BLaER1 (cell line): ENCODE data around the gene SLC22A25.

Experiments used
- H3K27ac ChIP-seq: shearing (Covaris generic); formaldehyde crosslinking; 2 replicates; pipeline ENCODE4 v1.8.1; 2022
- H3K27me3 ChIP-seq: shearing (Covaris generic); formaldehyde crosslinking; 2 replicates; pipeline ENCODE4 v1.8.1; 2022
- H3K36me3 ChIP-seq: shearing (Covaris generic); formaldehyde crosslinking; 2 replicates; pipeline ENCODE4 v1.8.1; 2022
- H3K4me1 ChIP-seq: shearing (Covaris generic); formaldehyde crosslinking; 2 replicates; pipeline ENCODE4 v1.8.1; 2022
- H3K4me2 ChIP-seq: shearing (Covaris generic); formaldehyde crosslinking; 2 replicates; pipeline ENCODE4 v1.8.1; 2022
- H3K4me3 ChIP-seq: shearing (Covaris generic); formaldehyde crosslinking; 2 replicates; pipeline ENCODE4 v1.8.1; 2022
- H3K9ac ChIP-seq: shearing (Covaris generic); formaldehyde crosslinking; 2 replicates; pipeline ENCODE4 v1.8.1; 2022
- H3K9me3 ChIP-seq: shearing (Covaris generic); formaldehyde crosslinking; 2 replicates; pipeline ENCODE4 v1.8.1; 2022
- H4K20me1 ChIP-seq: shearing (Covaris generic); formaldehyde crosslinking; 2 replicates; pipeline ENCODE4 v1.8.1; 2022
- Cebpa-rat ChIP-seq: shearing (Covaris generic); IDR thresholded peaks from 2 replicates; pipeline ENCODE4 v1.8.1; 2022

Gene SLC22A25

GRCh38 chr11:63243533-63243932, at the start of gene SLC22A25:
TSS of gene SLC22A25 (minus strand) at chr11:63243599. CDS start at chr11:63229652, 13,947 bp downstream.
- no peaks in the 10 kb centered on the region for H3K9me3 ChIP-seq
- no peak within 1 kb of the TSS for H3K27ac ChIP-seq
- peaks cover 14% of the 10 kb centered on the region for H3K4me1 ChIP-seq
- no peak for TF ChIP-seq Cebpa-rat
- no peak within 1 kb of the TSS for H3K9ac ChIP-seq
- no peaks in the 10 kb centered on the region for H4K20me1 ChIP-seq
- no peak within 1 kb of the TSS for H3K4me3 ChIP-seq
- H3K36me3 ChIP-seq, result no peaks in the 10 kb centered on the region
- peak within 1 kb of the TSS; percentile 50 for H3K4me2 ChIP-seq
- no peaks in the 10 kb centered on the region for H3K27me3 ChIP-seq

DNA sequence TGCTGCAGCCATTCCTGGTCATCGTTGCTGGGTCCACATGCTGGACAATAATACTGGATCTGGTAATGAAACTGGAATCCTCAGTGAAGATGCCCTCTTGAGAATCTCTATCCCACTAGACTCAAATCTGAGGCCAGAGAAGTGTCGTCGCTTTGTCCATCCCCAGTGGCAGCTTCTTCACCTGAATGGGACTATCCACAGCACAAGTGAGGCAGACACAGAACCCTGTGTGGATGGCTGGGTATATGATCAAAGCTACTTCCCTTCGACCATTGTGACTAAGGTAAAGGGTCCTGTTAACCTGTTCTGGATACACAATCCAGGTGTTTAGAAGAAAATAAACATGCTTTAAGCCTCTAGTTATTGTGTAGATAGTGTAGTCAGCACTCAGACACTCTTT, 46.9 kb upstream of the SLC22A25 start:
- no peak overlapping the region for H3K4me2 ChIP-seq
- no peaks in the 10 kb centered on the region for H3K4me1 ChIP-seq
- H4K20me1 ChIP-seq, result no peaks in the 10 kb centered on the region
- no peaks in the 10 kb centered on the region for H3K27me3 ChIP-seq
- no peak overlapping the region for H3K9ac ChIP-seq
- no peaks in the 10 kb centered on the region for H3K9me3 ChIP-seq
- H3K36me3 ChIP-seq, result no peaks in the 10 kb centered on the region
- H3K27ac ChIP-seq, result no peak overlapping the region
- H3K4me3 ChIP-seq, result no peak overlapping the region
- no peak for TF ChIP-seq Cebpa-rat

DNA sequence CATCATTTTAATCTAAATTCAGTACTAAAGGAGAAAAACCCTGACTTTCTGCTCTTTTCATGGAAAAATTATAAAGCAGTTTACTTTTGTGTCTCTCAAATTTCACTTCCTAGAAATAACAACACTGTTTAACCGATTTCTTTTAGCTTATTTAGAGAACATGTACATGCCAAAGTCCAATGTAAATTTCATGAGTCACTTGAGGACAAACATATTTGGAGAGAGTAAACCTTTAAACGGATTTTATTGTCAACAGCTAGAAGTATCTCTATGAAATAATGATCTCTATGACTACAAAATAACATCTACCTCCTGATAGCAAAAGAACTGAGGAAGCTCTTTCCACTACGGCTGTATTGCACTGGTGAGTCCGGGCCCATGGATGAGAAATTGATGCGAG, 46.3 kb upstream of the SLC22A25 start:
- Histone ChIP-seq H4K20me1 (no peaks in the 10 kb centered on the region), H3K4me2 (no peak overlapping the region), H3K4me1 (no peaks in the 10 kb centered on the region), H3K36me3 (no peaks in the 10 kb centered on the region), H3K4me3 (no peak overlapping the region), H3K9me3 (no peaks in the 10 kb centered on the region), H3K9ac (no peak overlapping the region), H3K27ac (no peak overlapping the region), H3K27me3 (no peaks in the 10 kb centered on the region)
- TF ChIP-seq Cebpa-rat, result no peak

- no peak overlapping the region for H3K27ac ChIP-seq
- no peaks in the 10 kb centered on the region for H3K4me1 ChIP-seq
- H4K20me1 ChIP-seq, result no peaks in the 10 kb centered on the region
- no peak for TF ChIP-seq Cebpa-rat
- H3K27me3 ChIP-seq, result no peaks in the 10 kb centered on the region
- H3K9ac ChIP-seq, result no peak overlapping the region
- H3K4me2 ChIP-seq, result no peak overlapping the region
- H3K9me3 ChIP-seq, result no peaks in the 10 kb centered on the region
- no peaks in the 10 kb centered on the region for H3K36me3 ChIP-seq
- H3K4me3 ChIP-seq, result no peak overlapping the region
These were observed 39.2 kb upstream of the SLC22A25 start for GRCh38 chr11:63282579-63282978.

- Histone ChIP-seq H3K4me1 (no peaks in the 10 kb centered on the region), H3K4me3 (no peak overlapping the region), H3K4me2 (no peak overlapping the region), H3K9me3 (no peaks in the 10 kb centered on the region), H3K27ac (no peak overlapping the region), H3K9ac (no peak overlapping the region), H4K20me1 (no peaks in the 10 kb centered on the region), H3K36me3 (no peaks in the 10 kb centered on the region), H3K27me3 (no peaks in the 10 kb centered on the region)
- no peak for TF ChIP-seq Cebpa-rat
These were observed 37.5 kb upstream of the SLC22A25 start for GRCh38 chr11:63280920-63281319.

DNA sequence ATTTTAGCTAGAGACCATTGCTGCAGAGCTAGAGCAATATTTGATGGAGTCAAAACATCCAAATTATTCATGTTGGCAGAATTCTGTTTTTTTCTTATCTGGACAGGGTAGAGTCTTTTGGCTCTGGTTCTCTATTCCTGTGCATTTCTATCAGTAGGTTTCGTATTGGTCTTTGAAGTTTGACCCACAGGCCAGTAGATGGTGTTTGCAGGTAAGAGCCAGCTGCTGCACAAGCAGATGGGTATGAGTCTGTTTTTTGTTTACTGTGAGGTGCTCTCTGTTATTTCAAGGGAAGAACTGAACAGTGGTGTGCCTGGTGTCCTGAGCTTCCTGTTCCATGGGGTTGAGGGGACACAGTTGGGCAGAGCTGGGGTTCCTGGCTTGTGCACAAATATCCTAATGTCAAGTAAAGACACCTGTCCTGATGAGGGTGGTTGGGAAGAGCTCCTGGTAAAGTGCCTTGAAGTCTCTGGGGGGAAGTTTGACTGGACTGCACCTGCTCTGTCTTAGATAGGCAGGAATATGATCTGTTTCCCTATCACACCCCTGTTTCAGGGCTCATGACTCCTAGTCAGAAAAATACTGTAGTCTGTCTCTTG, 34.0 kb upstream of the SLC22A25 start:
- Histone ChIP-seq H3K4me3 (no peak overlapping the region), H3K4me2 (no peak overlapping the region), H3K9me3 (0 out of 2 replicates have a peak, but pooled peaks cover 4% of the 10 kb centered on the region), H4K20me1 (no peaks in the 10 kb centered on the region), H3K4me1 (no peaks in the 10 kb centered on the region), H3K9ac (no peak overlapping the region), H3K27me3 (no peaks in the 10 kb centered on the region), H3K27ac (no peak overlapping the region), H3K36me3 (no peaks in the 10 kb centered on the region)
- no peak for TF ChIP-seq Cebpa-rat

- TF ChIP-seq Cebpa-rat, result no peak
- Histone ChIP-seq H3K9ac (no peak overlapping the region), H3K9me3 (0 out of 2 replicates have a peak, but pooled peaks cover 5% of the 10 kb centered on the region), H3K4me2 (no peak overlapping the region), H3K4me3 (no peak overlapping the region), H3K36me3 (no peaks in the 10 kb centered on the region), H3K27me3 (no peaks in the 10 kb centered on the region), H4K20me1 (no peaks in the 10 kb centered on the region), H3K4me1 (no peaks in the 10 kb centered on the region), H3K27ac (no peak overlapping the region)
These were observed 31.4 kb upstream of the SLC22A25 start for GRCh38 chr11:63274776-63275175.

GRCh38 chr11:63273685-63274084, 30.3 kb upstream of the SLC22A25 start:
- no peak for TF ChIP-seq Cebpa-rat

GRCh38 chr11:63262547-63262946, 19.1 kb upstream of the SLC22A25 start:
- H4K20me1 ChIP-seq, result no peaks in the 10 kb centered on the region
- no peaks in the 10 kb centered on the region for H3K9me3 ChIP-seq
- H3K27me3 ChIP-seq, result no peaks in the 10 kb centered on the region
- H3K4me1 ChIP-seq, result peaks cover 9% of the 10 kb centered on the region
- no peak overlapping the region for H3K4me3 ChIP-seq
- no peaks in the 10 kb centered on the region for H3K36me3 ChIP-seq
- no peak for TF ChIP-seq Cebpa-rat
- no peak overlapping the region for H3K9ac ChIP-seq
- H3K4me2 ChIP-seq, result no peak overlapping the region
- no peak overlapping the region for H3K27ac ChIP-seq

More at GRCh38 chr11:63273685-63274084, 30.3 kb upstream of the SLC22A25 start:
- Histone ChIP-seq H3K4me1 (no peaks in the 10 kb centered on the region), H3K9ac (no peak overlapping the region), H3K9me3 (0 out of 2 replicates have a peak, but pooled peaks cover 5% of the 10 kb centered on the region), H3K36me3 (no peaks in the 10 kb centered on the region), H4K20me1 (no peaks in the 10 kb centered on the region), H3K4me3 (no peak overlapping the region), H3K4me2 (no peak overlapping the region), H3K27me3 (no peaks in the 10 kb centered on the region), H3K27ac (no peak overlapping the region)

- H4K20me1 ChIP-seq, result no peaks in the 10 kb centered on the region
- H3K9ac ChIP-seq, result no peak overlapping the region
- H3K36me3 ChIP-seq, result no peaks in the 10 kb centered on the region
- no peaks in the 10 kb centered on the region for H3K9me3 ChIP-seq
- H3K4me1 ChIP-seq, result no peaks in the 10 kb centered on the region
- H3K27ac ChIP-seq, result no peak overlapping the region
- no peaks in the 10 kb centered on the region for H3K27me3 ChIP-seq
- no peak for TF ChIP-seq Cebpa-rat
- H3K4me2 ChIP-seq, result no peak overlapping the region
- H3K4me3 ChIP-seq, result no peak overlapping the region
These were observed 7.9 kb upstream of the SLC22A25 start for GRCh38 chr11:63251312-63251711.
